Activated CD4-positive, alpha-beta T cell treated with anti-CD3 and anti-CD28 coated beads, Interleukin-2, amount 50 U/mL, for 4 hours (primary cell): Measurements from ENCODE around the gene CDYL2.
"Not testable (repeated sequence)": the region's sequence is repeated elsewhere in the genome, so short reads cannot be mapped to it uniquely, and the experiment has no call there.

Experiments used
- DNase-seq, 2 experiments: peaks; one replicate each; pipeline ENCODE4 v3.0.0-alpha.2; 2020

The CDYL2 gene

DNA sequence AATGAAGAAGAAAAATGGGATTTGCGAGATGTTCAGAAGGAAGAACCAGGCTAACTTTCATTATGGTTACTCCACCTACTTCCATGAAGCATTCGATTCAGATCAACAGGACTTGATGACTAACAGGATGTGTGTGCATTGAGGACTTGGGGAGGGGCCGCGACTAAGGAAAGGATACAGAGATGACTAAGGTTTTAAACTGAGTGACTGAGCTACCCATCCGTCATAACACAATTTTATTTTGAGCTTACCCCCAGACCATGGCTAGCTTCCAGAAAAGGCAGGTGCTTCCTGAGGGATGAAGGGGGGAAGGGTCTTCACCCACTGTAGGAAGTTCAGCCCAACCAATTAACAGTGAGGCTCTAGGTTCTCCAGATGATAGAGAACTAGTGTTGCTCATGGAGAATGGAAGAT, 2.5 kb upstream of the CDYL2 start:
- DNase-seq = peak; percentile 50 to 52

DNA sequence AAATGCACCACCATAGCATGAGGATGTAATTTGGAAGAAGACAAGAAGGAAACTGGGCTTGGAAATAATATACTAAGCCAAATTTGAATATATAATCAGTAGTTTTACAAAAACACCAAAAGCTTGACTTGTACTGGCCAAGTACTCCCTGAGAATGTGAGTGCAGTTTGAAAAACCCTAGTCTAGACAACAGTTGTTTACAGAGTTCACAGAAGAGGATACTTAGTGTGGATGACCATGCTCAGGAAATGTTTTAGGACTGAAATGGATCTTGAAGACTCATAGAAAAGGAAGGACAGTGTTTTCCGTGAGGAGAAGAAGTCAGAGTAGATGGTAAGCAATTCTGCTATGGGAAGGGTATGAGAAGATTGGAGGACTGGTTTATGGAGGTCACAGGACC, 1.9 kb upstream of the CDYL2 start:
- DNase-seq = no peak

- peak; percentile 56 to 59 for DNase-seq
Observed at GRCh38 chr16:80804056-80804525, 307 bp downstream of the CDYL2 start.

DNA sequence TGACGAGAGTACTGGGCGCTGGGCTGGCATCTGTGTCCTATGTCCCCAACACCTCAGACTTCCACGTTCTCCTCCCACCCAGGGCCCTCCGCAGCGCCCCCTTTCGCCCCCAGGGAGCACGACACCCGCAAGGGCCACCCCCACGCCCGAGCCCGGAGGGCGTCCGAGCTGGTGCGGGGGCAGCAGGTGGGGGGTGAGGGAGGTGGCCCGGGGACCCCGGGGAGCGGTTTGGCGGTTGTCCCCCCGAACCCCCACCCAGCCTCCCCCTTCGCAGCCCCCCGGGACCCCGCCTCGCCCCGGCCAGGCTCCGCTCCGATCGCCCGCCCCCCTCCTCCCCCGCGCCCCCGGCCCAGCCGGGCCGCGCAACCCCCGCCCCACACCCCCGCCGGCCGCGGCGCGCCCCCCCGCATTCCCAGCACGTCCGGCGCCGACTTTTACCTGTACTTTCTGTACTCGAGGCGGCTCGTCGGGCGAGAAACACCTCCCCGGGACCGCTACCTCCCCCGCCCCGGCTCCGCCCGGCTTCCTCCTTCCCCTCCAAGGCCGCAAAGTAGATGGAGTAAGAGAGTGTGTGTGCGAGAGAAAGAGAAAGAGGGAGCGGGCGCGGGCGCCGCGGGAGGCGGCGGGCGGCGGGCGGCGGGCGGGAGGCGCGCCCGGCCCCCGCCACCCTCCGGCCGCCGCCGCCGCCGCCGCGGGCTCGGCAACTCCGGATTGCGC, 901 bp downstream of the CDYL2 start:
- peak; percentile 41 to 47 for DNase-seq

DNA sequence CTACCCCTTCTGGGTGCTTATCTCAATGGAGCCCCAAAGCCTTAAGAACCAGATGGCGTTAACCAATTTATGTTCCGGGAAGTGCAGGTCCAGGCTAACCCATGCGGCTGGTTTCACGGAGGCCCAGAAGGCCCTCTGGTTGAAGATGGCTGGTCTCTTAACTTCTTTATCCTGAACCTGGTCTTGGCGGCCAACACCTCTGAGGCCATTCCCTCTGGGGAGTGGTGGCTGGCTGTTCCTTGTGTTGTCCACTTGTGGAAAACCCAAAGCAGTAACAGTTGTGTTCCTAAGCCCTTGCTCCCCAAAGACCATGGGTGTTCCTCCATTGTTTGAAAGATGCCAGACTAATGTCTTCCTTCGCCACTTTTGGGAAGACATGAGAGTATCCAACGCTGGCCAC, 1.5 kb downstream of the CDYL2 start:
- no peak for DNase-seq

DNA sequence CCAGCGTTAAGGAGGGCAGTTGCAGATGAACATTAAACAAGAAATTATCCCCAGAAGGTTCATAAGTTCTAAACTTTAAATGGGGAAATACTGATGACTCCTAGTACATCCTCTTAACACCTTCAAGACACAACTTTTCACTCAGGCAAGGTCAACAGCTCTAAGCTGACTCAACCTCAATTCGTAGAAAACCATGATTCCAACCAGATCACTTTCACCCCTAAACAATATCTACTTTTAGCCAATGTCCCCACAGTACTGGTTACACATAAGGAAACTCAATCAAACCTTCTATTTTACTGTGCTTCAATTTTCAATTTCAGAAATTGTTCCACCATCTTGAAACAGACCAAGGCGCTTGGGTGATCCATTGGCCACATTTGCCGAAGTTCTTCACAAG, 2.3 kb downstream of the CDYL2 start:
- no peak for DNase-seq

DNA sequence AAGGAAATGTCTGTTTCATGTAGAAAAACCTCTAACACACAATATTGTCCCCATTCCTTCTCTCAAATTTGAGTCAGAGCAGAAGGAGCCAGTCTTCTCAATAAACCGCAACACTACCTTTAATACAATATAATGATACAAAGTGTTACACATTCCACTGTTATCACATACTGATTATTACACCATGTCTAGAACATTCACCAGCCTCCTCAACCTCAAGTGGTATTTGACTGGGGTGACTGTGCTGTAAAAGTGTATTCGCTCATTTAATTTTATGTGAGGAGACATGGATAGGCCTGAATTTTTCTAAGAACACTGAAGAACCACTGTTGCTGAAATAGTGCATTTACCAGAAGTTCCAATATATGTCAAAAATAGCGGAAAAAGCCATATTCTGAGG, 10.3 kb downstream of the CDYL2 start:
- DNase-seq = no peak

DNA sequence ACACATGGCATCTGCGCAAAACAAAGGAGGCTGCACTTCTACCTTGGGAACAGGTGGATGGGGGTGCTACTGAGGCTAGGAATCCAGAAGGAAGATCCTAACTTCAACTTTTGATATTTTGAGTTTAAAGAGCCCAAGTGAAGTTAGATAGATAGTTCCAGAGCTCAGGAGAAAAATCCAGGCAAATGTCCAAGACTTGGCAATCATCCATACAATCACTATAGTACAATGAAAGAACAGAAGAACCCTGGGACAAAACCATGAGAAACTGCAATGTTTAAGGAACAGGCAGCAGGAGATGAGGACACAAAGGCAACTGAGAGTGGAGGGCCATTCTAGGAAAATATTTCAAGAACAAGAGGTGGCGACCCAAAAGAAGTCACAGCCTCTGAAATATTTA, 12.4 kb downstream of the CDYL2 start:
- no peak for DNase-seq

DNA sequence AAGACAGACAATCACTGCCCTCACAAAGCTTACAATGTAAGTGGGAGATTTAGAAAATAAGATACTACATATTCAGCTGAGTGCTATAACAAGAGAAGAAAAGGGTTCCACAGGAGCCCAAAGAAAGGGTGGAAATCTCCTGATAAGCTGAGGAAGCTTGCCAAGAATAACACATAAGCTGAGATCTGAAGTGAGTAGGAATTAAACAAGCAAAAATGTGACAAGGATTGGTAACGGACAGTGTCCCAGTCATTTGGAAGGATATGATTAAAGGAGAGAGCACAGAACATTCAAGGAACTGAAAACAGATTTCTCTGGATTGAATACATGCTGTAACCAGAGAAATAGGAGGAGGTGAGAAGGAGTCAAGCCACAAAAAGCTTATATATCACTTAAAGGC, 13.0 kb downstream of the CDYL2 start:
- no peak for DNase-seq

DNA sequence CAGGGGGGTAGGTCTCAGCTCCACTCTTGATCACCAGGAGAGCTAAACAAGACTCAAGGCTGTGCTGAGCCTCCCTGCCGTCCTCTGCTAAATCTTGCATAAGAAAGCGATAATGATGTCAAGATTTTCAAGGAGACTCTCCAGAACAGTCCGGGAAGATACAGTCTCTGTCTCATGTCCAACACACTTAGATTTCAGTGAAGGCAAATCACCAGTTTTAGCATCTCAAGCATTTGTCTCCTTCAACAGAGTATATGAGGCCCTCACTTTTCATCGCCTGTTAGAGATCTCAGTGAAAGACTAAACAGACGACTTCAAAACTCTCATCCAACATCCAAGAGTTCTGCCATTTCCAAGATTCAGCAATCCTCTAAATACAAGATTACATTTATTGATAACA, 13.6 kb downstream of the CDYL2 start:
- no peak for DNase-seq

GRCh38 chr16:80788027-80788426, 16.4 kb downstream of the CDYL2 start:
- DNase-seq = no peak

- DNase-seq = not testable (repeated sequence)
Observed at GRCh38 chr16:80786561-80786960, 17.8 kb downstream of the CDYL2 start.

DNA sequence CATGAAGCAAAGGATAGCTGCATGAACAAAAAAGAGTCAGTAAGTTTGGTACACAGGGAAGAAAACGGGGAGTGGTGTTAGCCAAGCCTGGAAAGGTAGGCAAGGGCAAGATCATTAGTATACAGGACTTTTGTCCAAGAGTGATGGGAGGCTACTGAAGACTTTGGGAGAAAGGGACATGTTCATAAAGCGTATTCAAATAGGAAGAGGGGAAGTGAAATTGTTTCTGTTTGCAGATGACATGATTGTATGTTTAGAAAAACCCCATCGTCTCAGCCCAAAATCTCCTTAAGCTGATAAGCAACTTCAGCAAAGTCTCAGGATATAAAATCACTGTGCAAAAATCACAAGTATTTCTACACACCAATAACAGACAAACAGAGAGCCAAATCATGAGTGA, 19.4 kb downstream of the CDYL2 start:
- no peak for DNase-seq

- no peak for DNase-seq
Observed at GRCh38 chr16:80778703-80779102, 25.7 kb downstream of the CDYL2 start.

DNA sequence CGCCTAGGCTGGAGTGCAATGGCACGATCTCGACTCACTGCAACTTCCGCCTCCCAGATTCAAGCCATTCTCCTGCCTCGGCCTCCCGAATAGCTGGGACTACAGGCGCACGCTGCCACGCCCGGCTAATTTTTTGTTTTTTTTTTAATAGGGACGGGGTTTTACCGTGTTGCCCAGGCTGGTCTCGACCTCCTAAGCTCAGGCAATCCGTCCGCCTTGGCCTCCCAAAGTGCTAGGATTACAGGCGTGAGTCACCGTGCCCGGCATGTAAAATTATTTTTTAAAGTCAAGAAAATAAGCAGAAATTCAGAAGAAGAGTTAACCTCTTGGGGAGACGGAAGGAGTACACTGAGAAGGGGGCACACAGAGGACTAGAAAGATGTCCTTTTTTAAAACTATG, 27.5 kb downstream of the CDYL2 start:
- DNase-seq = no peak

- no peak for DNase-seq
Observed at GRCh38 chr16:80775450-80775849, 28.9 kb downstream of the CDYL2 start.

DNA sequence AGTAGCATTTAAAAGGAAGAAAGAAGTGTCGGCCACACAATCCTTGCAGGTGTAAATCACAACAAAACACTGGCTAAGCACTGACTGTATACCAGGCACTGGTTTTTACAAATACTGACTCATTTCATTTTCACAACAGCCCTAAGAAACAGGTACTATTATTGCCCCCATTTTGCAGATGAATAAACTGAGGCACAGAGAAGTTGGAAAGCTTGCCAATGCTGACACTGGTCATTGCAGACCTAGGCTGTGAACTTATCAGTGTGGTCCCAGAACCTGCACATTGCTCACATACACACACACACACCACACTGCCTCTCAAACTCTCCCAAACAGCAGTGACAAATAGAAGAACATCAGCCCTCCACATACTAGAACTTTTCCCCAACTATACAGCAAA, 37.6 kb downstream of the CDYL2 start:
- no peak for DNase-seq

- DNase-seq = no peak
Observed at GRCh38 chr16:80759419-80760162, 44.8 kb downstream of the CDYL2 start.

- DNase-seq = no peak
Observed at GRCh38 chr16:80754476-80754875, 49.9 kb downstream of the CDYL2 start.

- no peak for DNase-seq
Observed at GRCh38 chr16:80752541-80752940, 51.9 kb downstream of the CDYL2 start.

DNA sequence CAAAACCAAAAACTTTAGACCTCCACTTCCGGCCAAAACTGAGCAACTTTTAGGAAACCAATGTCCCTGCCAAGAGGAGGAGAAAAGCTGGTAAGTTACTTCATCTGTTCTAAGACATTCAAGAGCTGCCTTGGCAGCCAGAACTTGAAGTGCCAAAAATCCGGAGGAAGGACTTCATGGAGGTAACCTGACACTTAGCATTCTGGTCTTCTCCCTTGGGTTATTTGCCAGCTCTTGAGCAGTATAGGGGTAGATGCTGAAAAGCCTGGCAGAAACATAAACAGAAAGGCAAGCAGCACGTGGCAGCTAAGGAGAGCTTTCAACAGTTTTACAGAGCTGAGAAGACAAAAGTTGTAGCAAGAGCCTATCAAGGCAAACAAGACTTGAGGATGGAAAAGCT, 53.2 kb downstream of the CDYL2 start:
- no peak for DNase-seq

DNA sequence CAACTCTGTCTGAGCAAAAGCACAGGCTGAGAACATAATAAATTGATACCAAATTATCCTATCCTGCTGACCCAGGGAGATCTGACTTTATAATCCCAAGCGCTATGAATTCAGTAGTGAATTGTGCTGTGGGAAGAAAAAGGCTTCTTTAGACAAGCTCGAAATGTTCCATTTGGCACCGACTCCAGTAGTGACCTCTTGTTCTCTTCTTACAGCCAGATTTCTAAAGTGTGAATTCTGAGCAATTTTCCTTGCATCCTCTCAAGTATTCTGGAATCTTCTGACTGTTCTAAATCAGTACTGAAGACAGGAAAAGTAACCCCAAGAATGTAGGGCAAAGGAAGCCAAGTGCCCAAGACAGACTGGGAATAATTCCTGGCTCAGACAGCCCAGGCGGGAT, 58.2 kb downstream of the CDYL2 start:
- no peak for DNase-seq

DNA sequence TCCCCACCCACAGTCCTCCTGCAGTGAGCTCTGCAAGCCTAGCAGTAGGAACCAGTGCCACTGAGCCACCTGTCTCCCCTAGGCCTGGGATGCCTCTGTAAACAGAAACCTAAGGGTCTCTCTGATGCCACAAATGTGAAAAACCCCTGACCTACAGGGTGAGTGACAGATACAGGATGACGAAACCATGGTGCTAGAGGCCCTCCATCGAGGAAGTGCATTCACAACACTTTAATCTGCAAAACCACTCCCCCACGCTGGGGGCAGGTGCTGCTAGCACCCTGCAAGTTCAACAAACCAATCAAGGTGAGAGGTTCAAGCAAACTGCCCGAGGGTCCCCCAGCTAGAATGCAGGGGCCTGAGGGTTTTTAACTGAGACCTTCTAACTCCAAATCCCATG, 59.5 kb downstream of the CDYL2 start:
- no peak for DNase-seq

GRCh38 chr16:80743772-80744171, 60.6 kb downstream of the CDYL2 start:
- DNase-seq = no peak

GRCh38 chr16:80743273-80743672, 61.1 kb downstream of the CDYL2 start:
- no peak for DNase-seq
